Retinal pigment epithelial cell (primary cell): ENCODE results near the gene CLPTM1L.

Experiments
- DNase-seq: peaks from one replicate; pipeline ENCODE4 v3.0.0-alpha.2; 2010; ENCODE audit warnings: low read depth
- H3K4me3 ChIP-seq: 2 replicates; pipeline ENCODE4 v1.5.1; 2011; ENCODE audit warnings: mild to moderate bottlenecking, low read length, control low read depth, moderate library complexity
- CTCF ChIP-seq: conservative IDR thresholded peaks from 2 replicates; pipeline ENCODE4 v1.5.1; 2011; ENCODE audit warnings: low read depth, low read length, control low read depth, inconsistent platforms

The CLPTM1L gene

GRCh38 chr5:1359713-1360112 is 14.8 kb upstream of the CLPTM1L start:
- no peak overlapping the region for H3K4me3 ChIP-seq
- no peak for DNase-seq
- TF ChIP-seq CTCF, result no peak

- no peak overlapping the region for H3K4me3 ChIP-seq
- DNase-seq, result no peak
- TF ChIP-seq CTCF, result no peak
These were observed 14.2 kb upstream of the CLPTM1L start for GRCh38 chr5:1359031-1359645.

- no peak overlapping the region for H3K4me3 ChIP-seq
- DNase-seq, result no peak
- TF ChIP-seq CTCF, result no peak
These were observed 13.8 kb upstream of the CLPTM1L start for GRCh38 chr5:1358726-1359025.

- no peak for DNase-seq
- TF ChIP-seq CTCF, result no peak
- no peak overlapping the region for H3K4me3 ChIP-seq
These were observed 13.2 kb upstream of the CLPTM1L start for GRCh38 chr5:1357946-1358725.

GRCh38 chr5:1356873-1357787 is 12.2 kb upstream of the CLPTM1L start:
- DNase-seq, result no peak
- TF ChIP-seq CTCF, result no peak
- no peak overlapping the region for H3K4me3 ChIP-seq

GRCh38 chr5:1354576-1354975 is 9.7 kb upstream of the CLPTM1L start:
- no peak for TF ChIP-seq CTCF
- no peak for DNase-seq
- no peak overlapping the region for H3K4me3 ChIP-seq
